GM18858 (cell line): ENCODE results near the gene PROB1.
"Not testable (repeated sequence)": the region's sequence is repeated elsewhere in the genome, so short reads cannot be mapped to it uniquely, and the experiment has no call there.

Source experiments
- ATAC-seq: cut with Tn5 transposase; IDR thresholded peaks from one replicate; pipeline ENCODE4 v1.9.1; 2021; ENCODE audit not compliant: unreplicated experiment

PROB1 gene

GRCh38 chr5:139392678-139393496, 2.0 kb downstream of the PROB1 start:
- ATAC-seq: peak; percentile 38

GRCh38 chr5:139392324-139392677, 2.6 kb downstream of the PROB1 start:
- peak; percentile 9 for ATAC-seq

DNA sequence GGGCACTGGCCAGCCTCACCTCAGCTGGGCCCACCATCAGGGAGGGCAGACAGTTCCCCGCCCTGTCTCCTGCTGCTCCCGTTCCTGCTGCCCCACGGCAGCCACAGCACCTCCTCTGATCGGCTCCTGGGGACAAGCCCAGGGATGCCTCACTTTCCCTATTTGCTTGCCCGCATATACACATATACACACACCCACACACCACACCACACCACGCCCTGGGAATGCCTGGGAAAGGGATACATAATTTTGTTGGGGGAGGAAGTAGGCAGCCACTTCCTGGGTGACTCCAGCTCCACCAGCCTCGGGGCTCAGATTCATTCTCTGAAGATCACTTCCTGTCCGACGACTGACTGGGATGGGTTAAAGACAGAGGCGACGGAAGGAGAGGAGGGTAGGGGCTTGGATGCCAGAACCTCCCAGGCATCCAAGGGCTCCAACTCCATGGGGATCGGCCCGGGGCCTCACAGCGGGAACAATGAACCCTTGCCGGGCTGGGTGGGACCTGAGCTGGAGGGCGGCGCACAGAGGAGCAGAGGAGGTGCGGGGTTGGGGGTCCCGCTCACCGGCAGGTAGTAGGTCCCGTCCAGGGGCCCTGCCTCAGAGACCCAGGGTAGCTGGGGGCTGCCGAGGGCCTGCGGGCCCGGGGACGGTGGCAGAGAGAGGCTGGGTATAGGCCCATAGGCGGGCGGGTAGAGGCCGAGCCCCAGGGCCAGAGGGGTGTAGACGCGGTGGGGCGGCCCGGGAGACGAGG, 3.2 kb downstream of the PROB1 start:
- ATAC-seq: no peak

DNA sequence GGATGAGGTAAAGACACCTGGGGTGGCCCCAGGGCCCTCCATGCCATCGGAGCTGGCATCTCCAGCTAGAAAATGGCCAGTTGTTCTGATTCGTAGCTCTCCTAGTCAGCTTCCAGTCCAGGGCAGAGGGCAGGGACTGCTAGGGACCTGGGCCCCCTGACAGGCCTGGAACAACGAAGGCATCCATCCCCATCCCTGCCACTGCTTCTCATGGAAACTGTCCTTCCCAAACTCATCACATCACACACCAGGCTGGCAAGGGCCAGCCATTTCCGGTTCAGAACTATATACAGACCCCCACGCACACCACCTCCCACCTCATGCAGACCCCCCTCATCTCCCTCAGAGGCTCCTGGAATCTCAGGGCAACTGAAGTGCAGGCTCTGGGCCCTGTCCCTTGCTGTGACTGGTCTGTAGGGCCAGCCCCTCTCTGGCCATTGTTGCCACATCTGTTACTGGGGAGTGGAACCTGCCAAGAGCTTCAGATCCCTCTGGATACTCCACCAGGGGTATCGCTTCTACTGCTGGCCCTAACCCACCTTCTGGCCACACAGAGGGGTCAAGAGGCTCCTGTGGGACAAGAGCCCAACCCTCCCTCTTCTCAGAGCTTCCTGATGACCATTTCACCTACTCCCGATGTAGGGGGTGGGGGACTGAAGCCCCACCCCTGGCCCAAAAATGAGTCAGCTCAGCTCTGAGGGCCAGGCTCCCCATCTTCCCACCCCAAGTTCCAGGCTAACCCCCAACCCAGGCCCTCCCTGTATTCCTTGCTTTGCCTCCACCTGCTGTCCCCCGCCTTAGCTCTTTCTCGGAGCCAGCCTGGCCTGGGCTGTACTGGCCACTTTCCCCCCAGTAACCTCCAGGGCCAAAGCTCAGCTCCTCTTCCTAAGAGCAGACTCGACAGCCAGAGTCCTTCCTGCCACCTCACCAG, 4.0 kb downstream of the PROB1 start:
- no peak for ATAC-seq

DNA sequence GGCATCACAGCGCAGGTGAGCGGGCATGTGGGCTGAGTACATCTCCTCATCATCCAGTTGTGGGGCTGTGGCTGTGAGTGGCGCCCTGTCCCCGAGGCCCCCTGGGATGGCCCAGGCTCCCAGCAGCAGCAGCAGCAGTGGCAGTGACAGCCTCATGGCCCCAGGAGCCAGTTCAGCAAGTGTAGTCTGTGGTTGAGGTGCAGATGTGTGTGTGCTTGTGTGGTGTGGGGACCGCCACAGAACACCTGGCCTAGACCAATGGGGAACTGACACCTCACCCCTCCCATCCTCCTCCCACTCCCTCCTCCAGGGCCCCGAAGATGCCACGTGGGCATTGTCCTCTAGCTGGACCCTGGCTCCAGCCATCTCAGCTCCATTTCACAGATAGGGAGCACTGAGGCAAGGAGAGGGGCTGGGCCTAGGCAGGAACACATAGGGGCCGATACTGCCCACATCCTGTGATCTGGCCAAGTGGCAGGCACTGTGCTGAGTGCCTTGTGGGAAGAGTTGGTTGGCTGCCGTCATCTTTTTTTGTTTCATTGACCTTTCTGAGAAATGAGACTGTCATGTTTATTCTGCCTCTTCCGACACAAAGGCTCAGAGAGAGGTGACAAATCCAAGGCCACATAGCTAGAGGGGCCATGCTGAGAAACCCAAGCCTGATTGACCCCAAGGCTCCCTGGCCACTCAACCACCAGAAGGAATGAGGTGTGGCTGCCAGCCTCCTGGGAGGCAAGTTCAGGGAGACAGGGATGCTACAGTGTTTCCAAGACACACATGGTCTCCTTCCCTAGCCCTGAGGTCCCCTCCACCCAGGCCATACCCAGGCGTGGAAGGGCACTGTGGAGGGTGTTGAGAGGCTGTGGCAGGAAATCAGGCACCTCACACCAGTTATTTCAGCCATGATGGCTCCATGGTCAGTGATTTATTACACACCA, 4.9 kb downstream of the PROB1 start, which contains the start of gene MZB1:
Gene MZB1, minus strand, starts transcription at position 213 of the 938 bp plus-strand sequence. Its CDS starts 57 bp downstream, at position 156.
- peak; percentile 23 for ATAC-seq

DNA sequence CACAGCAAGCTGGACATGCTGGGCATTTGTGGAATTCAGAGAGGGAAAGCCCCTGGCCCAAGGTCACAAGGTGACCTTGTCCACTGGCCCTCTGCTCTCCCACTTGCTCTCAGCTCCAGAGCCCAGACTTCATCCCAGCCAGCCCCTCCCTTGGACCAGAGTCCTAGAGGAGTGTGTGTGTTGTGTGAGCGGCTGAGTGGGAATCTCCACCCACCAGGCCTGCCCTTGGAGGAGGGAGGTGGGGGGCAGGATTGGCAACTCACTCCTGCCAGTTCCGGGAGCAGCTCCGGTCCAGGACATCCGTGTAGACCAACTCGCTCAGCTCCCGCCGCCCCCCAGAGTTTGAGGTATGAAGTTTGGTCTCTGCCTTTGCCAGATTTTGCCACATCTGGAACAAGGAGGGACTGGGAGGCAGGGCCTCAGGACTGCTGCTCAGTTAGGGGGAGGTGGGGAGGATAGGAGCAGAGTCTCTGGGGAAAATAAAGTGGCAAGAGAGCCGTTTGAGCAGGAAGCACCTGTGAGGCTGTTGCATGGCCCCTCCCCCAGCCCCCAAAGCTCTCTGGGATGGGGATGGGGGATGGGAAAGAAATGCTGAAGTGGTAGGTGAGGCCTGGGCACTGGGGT, 6.6 kb downstream of the PROB1 start:
- no peak for ATAC-seq

DNA sequence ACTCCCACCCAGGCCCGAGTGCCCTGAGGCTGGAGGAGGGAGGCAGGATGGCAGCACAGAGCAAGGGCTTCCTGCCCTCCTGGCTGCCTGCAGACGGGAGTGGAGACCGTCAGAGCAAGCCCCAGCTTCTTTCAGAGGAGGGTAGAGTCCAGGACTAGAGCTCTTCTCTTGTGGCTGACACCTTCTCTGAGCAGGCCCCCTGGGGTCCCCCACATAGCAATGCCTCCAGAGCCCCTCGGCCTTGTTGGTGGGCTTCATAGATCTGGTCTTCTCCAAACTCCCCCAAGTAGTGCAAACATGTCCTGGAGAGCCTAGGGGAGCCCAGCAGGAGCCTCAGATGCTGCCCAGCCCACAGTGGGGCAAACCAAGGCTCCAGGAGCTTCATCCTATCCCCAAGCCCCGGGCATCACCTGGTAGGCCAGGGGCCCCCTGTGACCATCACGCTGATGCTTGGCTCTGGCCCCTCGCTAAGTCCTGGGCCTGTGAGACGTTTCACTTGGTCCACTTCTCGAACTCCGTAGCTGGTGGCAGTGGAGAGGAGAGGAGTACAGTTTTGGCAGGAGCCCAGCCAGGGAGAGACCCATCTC, 7.2 kb downstream of the PROB1 start:
- no peak for ATAC-seq

DNA sequence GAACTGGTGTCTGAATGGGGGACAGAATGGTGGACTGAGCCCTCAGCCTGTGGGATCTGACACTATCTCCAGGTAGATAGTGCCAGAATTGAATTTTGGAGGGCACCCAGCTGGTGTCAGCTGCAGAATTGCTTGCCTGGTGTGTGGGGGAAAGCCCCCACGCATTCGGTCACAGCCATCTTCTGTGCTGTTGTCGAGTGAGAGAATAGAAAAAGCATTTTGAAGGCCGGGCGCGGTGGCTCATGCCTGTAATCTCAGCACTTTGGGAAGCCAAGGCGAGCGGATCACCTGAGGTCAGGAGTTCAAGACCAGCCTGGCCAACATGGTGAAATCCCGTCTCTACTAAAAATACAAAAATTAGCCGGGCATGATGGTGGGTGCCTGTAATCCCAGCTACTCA, 7.9 kb downstream of the PROB1 start:
- not testable (repeated sequence) for ATAC-seq

DNA sequence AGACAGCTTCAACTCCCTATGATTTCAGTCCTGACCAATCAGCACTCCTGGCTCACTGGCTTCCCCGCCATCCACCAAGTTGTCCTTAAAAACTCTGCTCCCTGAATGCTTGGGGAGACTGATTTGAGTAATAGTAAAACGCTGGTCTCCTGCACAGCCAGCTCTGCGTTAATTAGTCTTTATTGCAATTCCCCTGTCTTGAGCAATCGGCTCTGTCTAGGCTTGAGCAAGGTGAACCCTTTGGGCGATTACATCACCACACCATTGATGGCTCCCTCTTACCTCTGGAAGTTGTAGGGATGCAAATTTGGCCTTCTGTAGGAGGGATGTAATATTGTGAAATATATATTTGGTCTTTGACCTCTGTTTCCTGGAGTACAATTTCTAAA, 8.9 kb downstream of the PROB1 start:
- no peak for ATAC-seq

GRCh38 chr5:139385061-139386049, 9.5 kb downstream of the PROB1 start:
- ATAC-seq: no peak

DNA sequence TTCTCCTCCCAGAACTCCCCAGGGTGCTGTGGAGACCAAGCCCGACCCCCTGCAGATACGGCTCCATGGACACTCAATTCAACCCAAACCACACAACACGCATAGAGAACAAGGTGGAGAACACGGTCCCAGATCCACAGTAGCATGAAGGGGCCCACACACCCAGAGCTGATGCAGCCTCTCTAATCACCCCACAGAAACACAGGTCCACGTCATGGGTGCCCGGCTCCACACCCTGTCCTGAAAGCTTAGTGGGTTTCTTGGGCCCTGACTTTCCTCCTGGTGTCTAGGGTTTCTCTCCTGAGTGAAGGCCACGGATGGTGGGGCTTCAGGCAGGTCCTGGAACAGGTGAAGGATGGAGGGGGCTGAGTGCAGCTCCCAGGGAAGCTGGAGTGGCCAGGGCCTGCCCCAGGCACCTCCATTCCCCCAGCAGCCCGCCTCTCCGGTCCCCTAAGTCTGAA, 10.3 kb downstream of the PROB1 start:
- ATAC-seq: no peak

DNA sequence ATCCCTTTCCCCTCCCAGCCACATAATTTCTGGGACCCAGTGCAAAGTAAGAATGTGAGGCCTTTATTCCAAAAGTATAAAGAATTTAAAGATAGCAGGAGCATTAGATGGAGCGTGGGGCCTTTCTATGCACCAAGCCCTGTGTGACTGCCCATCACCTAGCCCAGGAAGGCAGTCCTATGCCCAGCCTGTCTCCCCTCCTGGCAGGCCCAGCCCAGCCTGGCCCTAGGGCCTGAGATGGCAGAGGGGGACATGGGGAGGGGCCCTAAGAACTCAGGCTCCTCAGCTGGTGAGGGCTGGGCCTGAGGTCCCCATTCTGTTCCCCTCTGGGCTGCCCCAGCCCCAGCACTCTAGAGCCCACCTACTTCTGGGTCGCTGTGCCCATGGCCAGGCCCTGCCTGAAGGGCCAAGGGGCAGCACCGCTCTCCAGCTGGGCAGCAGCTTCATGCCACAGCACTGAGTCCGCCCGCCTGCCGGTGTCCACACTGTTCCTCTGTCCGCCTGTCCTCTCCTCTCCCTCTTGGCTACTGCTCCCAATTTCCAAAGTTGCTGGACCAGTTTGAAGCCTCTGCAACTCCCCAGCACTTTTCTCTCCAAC, 10.8 kb downstream of the PROB1 start:
- ATAC-seq: no peak

DNA sequence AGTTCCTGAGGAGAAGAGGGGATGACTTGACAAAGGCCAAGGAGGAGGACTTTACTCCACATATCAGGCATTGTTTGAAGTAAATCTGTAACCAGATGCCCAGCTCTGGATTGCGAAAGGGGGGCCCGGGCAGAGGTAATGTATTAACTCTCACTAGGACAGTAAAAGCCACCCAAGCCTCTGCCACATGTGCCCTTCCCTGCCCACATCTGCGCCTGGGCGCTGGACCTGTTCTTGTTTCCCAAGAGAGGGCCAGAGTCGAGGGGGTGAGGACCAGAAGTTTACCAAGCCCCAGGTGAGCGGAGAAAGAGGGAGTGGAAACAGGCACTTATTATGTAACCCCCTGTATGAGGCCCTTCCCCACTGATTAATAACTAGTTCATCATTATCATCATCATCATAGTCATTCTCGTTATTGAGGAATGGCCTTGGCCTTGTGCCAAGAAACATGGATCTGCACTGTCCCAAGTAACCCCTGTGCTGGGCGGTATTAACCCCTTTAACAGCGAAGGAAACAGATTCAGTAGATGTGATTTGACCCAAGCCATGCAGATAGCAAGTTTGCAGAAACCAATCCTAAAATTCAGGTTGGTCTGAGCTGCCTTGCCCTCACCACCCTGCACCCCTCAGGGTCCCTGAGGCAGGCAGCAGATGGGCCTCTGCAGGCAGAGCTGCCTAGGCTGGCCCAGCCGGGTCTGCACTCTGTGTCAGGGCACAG, 11.5 kb downstream of the PROB1 start, which contains the start of gene SLC23A1:
Gene SLC23A1, minus strand, starts transcription at position 23 of the 718 bp plus-strand sequence. CDS start 44 bp downstream, outside the sequence.
- ATAC-seq: no peak

DNA sequence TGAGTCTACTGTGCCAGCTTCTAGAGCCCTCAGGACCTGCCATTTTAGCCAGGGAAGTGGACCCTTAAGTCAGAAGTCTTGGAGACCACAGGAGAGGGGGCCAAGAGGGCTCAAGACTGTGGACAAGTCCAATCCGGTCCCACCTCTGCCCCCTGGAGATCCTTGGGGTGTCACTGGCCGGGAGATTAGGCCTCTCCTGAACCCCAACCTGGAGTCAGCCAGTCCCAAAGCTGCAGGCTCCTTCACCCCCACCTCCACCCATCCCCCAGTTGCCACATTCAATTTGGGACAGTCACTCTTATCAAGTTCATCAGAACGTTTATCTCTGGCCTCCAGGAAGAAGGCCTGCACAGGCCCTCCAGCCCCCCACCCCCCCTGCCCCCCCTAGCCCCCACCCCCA, 12.1 kb downstream of the PROB1 start:
- no peak for ATAC-seq

- no peak for ATAC-seq
Measured at GRCh38 chr5:139381837-139382761, 12.8 kb downstream of the PROB1 start.
